GM12892 (cell line): ENCODE measurements around the gene RPS6KA2.

ENCODE experiments used
- POLR2A ChIP-seq: IDR thresholded peaks from 2 replicates; pipeline ENCODE4 v1.6.1; 2011; ENCODE audit warnings: low read depth, low read length, control low read depth
- POLR2AphosphoS5 ChIP-seq: IDR thresholded peaks from 2 replicates; pipeline ENCODE4 v1.6.1; 2011; ENCODE audit warnings: low read depth, low read length, control low read depth
- TAF1 ChIP-seq: IDR thresholded peaks from 2 replicates; pipeline ENCODE4 v1.6.1; 2011; ENCODE audit warnings: low read depth, mild to moderate bottlenecking, control low read depth, low read length, borderline replicate concordance

- TF ChIP-seq POLR2A = no peak
- TF ChIP-seq POLR2AphosphoS5 = no peak
- no peak for TF ChIP-seq TAF1
These were observed 163.5 kb downstream of the RPS6KA2 start for GRCh38 chr6:166463359-166464067.
